GM18499 (cell line): ENCODE data around the gene CHRNA4.

Source experiments
- ATAC-seq: cut with Tn5 transposase; IDR thresholded peaks from one replicate; pipeline ENCODE4 v1.9.1; 2021; ENCODE audit warnings: moderate number of reproducible peaks; ENCODE audit not compliant: insufficient read depth, unreplicated experiment

Gene CHRNA4

DNA sequence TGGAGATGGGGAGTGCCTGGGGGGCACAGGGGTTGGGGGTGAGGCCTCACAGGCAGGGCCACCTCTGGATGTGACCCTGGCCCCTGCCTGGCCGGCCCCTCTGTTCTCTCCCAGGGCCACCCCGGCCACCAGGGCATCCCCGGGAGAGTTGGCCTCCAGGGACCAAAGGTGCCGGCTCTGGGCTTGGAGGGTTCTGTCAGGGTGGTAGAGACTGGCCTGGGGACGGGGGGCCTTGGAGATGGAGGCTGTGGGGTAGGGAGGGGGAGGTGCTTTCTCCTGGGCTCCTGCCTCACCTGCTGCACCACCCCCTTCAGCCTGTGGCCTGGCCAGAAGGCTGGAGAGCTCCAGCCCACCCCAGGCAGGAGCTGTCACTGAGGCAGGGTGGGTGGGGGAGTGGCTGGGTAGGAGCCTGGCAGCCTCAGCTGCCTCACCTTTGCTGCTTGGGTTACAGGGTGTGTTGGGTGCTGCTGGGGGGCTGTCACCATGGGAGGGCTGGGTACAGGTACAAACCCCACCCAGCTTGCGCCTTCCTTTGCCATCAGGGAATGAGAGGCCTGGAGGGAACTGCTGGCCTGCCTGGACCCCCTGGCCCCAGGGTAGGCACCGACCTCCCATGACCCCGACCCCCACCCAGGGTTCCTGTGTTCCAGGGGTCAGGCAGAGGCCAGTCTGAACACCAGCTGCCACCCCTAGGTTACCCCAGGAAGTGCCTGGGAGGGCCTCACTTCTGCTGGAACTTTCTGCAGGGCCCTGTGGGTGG is 35.4 kb downstream of the CHRNA4 start:
- ATAC-seq: no peak

- ATAC-seq: no peak
Observed at GRCh38 chr20:63325021-63325471, 36.1 kb downstream of the CHRNA4 start.

GRCh38 chr20:63323357-63323981 is 37.7 kb downstream of the CHRNA4 start:
- ATAC-seq: no peak

DNA sequence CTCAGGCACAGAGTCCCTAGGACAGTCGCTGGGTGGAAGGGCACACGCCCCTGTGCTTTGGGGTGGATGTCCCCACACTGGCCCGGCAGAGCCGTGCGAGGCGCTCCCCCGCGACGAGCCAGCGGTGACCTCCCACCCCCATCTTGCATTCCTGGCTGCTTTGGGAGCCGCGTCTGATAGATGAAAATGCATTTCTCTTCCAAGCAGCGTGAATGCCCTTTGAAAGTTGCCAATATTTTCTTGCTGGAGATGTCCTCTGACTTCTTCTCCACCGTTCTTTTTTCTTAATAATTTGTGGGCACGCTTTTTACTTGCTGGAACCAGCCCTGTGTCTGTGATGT is 38.2 kb downstream of the CHRNA4 start:
- no peak for ATAC-seq

DNA sequence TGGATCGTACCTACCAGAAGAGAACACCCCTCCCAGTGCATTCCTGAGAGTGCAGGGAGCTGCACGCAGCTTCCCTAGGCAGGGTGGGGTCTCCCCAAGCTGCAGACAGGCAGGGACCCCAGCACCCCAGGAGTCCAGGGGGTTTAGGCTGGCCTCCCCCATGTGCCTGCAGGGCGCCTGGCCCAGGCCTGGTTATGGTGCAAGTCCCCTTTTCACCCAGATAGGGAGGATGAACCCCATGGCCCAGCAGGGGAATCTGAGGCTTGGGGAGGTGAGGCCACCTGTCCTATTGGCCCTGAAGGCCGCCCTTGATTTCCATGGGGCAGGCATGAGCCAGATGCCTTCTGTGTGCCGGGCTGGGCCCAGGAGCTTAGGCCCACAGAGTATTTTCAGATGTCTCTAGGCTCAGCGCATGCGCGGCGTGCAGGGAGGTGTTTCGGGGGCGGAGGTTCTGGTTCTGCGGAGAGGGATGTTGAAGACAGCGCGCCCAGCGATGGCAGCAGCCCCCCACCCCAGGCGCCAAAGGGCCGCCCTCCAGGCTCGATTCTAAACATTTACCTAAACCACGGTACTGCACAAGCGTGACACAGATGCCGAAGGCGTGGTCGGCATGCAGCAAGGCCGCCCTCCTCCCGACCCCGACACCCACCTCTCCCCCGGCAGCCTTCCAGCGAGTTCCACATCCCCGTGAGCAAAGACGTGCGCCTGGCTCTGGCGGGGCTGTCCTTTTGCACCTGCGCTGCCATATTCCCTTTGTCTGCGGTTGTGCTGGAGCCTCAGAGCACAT is 38.8 kb downstream of the CHRNA4 start:
- no peak for ATAC-seq

DNA sequence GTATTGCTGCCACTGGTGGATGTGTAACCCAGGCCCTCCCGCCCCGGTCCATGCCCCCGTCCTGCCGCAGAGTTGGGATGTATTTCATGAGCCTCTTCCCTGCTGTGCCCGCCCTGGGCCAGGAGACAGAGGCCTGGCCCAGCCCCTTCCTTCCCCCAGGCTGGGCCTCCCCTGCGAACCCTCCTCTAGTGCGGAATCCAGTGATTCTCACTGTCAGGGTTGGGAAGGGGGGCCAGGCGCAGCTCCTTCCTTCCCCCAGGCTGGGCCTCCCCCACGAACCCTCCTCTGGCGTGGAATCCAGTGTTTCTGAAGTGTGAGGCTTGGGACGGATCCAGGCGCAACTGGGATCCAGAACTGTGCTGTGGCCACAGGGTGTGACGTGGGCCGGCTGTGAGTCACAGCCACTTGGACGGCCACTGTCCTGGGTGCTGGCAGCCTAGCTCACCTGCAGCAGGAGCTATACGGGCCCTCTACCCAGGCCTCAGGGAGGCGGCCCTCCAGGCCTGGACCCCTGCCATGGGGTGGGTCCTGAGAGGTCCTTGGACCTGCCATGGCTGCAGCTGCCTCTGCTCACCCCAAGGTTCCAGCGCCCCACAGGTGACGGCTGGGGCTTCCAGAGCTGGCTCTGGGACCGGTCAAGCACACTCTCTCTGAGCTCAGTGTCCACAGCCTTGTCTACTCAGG is 39.9 kb downstream of the CHRNA4 start:
- ATAC-seq: no peak

- no peak for ATAC-seq
Observed at GRCh38 chr20:63320616-63321147, 40.5 kb downstream of the CHRNA4 start.

DNA sequence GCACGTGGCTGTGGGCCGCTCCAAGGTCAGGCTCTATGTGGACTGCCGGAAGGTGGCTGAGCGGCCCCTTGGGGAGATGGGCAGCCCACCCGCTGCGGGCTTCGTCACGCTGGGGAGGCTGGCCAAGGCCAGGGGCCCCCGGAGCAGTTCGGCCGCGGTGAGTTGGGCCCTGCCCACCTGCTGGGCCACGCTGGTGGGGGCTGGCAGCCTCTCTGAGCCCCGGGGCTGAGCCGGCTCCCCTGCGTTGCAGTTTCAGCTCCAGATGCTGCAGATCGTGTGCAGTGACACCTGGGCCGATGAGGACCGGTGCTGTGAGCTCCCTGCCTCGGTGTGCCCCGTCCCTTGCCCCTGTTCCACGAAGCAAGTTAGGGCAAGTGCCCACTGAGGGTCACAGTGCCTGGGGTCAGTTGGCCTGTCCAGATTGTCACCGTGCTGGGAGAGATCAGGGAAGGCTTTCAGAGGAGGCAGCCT is 41.1 kb downstream of the CHRNA4 start:
- no peak for ATAC-seq

GRCh38 chr20:63319164-63320040 is 41.7 kb downstream of the CHRNA4 start:
- no peak for ATAC-seq

DNA sequence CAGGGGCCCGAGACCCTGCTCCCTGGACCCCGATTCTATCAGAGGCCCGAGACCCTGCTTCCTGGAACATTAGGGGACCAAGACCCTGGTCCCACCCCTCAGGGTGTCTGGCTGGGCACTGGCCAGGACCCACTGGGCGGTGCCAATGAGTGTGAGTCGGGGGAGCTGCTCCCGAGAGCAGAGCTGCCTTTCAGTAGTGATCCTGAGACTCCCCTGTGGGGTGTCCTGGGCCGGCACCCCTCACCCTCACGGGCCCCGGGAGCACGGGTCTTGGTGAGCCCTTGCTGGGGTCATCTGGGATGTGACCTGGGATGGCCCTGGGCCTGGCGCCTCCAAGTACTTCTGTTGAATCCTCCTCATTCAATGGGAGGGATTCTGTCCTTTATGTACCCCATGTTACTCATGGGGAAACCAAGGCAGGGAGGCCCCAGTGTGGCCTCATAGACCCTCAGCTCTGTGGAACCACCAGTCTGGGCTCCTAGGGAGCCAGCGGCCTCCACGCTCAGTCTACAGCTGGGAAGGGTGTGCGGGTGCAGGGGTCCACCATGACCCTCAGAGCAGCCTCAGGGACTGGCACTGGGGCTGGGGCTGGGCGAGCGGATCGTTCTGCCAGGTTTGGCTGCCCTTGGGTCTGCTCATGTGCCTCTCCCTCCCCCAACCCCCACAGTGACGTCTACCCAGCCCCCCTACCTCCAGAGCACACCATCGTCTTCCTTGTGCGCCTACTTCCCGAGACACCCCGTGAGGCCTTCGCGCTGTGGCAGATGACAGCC is 42.6 kb downstream of the CHRNA4 start:
- ATAC-seq: no peak

GRCh38 chr20:63317601-63318291 is 43.4 kb downstream of the CHRNA4 start:
- no peak for ATAC-seq

GRCh38 chr20:63317061-63317460 is 44.1 kb downstream of the CHRNA4 start:
- ATAC-seq: no peak

GRCh38 chr20:63316502-63316921 is 44.6 kb downstream of the CHRNA4 start:
- ATAC-seq: no peak

DNA sequence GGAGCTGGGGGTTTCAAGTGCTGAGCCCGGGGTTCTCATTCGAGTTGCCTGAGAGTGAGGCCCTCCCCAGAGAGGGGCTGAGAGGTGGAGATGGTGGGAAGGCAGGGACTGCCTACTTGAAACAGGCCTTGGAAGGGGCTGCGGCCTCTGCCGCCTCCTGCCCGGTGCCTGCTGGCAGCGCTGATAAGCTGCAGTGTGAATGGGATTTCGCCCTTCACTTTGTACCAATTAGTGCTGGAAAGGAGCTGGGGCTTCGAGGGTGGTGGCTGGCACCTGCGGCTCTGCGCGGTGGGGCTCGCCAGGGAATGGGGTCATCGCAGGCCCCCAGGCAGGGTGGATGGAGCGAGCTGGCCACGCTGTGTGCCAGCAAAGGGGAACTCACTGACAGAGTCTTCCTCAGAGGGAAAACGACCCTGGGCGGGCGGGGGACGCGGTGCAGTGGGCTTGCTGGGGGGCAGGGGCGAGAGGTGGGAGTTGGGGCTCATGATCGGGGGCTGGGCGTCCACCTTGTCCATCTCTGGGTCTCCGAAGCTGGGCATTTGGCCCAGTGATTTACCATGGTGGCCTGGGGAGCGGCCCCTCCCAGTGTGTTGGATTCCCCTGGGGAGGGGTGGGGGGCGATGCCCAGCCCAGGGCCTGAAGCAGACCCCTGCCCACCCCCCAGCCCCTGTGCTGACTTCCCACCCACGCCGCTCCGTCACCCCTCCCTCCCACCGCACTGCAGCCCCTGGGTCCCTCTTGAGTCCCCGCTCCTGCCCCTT is 45.2 kb downstream of the CHRNA4 start:
- no peak for ATAC-seq

- ATAC-seq: no peak
Observed at GRCh38 chr20:63315240-63315689, 45.9 kb downstream of the CHRNA4 start.

- no peak for ATAC-seq
Observed at GRCh38 chr20:63314566-63315239, 46.4 kb downstream of the CHRNA4 start.

GRCh38 chr20:63314015-63314471 is 47.1 kb downstream of the CHRNA4 start:
- ATAC-seq: no peak
